Activated CD4-positive, alpha-beta T cell treated with anti-CD3 and anti-CD28 coated beads, Interleukin-2, amount 10 ng/mL, durations not matched to agents 24 days and 14 days (primary cell): Measurements from ENCODE around the gene GJD4. TPM values are rescaled to one million over a fixed set of nuclear protein-coding genes. Genes with fewer than 3 reads are reported as not detected.
A peak's percentile ranks its signal among the peaks of the same experiment; 100 is the strongest.

Source experiments
- DNase-seq: peaks from one replicate; pipeline ENCODE4 v3.0.0; 2022
- H3K27ac Mint-ChIP-seq: one replicate; pipeline ENCODE4 v1.8.0; 2022; ENCODE audit warnings: mild to moderate bottlenecking, mixed read lengths
- H3K27me3 Mint-ChIP-seq: one replicate; pipeline ENCODE4 v1.8.0; 2022; ENCODE audit warnings: mixed read lengths
- H3K36me3 Mint-ChIP-seq: one replicate; pipeline ENCODE4 v1.8.0; 2022; ENCODE audit warnings: low read depth, mild to moderate bottlenecking, mixed read lengths
- H3K4me1 Mint-ChIP-seq: one replicate; pipeline ENCODE4 v1.8.0; 2021; ENCODE audit warnings: mixed read lengths
- H3K4me3 Mint-ChIP-seq: one replicate; pipeline ENCODE4 v1.8.0; 2022; ENCODE audit warnings: mild to moderate bottlenecking, moderate library complexity, mixed read lengths
- H3K9me3 Mint-ChIP-seq: one replicate; pipeline ENCODE4 v1.8.0; 2021; ENCODE audit warnings: mixed read lengths
- intact Hi-C: fragments of 100-400 bp; cut with micrococcal nuclease; formaldehyde crosslinking; loops from one replicate; pipeline ENCODE4 v1.15.1; 2023
- total RNA-seq: library from RNA; stranded (reverse); gene quantifications from 2 replicates; pipeline ENCODE4 v1.2.3, GENCODE V29; 2022

GJD4 gene
- total RNA-seq, 1 donor from 2014 or later, result not detected

- Mint-ChIP-seq H3K4me1 (no peaks in the 10 kb centered on the region), H3K27me3 (no peaks in the 10 kb centered on the region), H3K27ac (no peak overlapping the region), H3K4me3 (no peak overlapping the region), H3K36me3 (no peaks in the 10 kb centered on the region), H3K9me3 (peaks cover 4% of the 10 kb centered on the region)
- intact Hi-C loops, result no loop called here
- no peak for DNase-seq
These were observed 19.1 kb upstream of the GJD4 start for GRCh38 chr10:35585903-35586535.

GRCh38 chr10:35588836-35589235 lies 16.3 kb upstream of the GJD4 start:
- Mint-ChIP-seq H3K4me3 (no peak overlapping the region), H3K27ac (no peak overlapping the region), H3K9me3 (peaks cover 4% of the 10 kb centered on the region), H3K36me3 (no peaks in the 10 kb centered on the region), H3K27me3 (no peaks in the 10 kb centered on the region), H3K4me1 (no peaks in the 10 kb centered on the region)
- intact Hi-C loops, result no loop called here
- no peak for DNase-seq

GRCh38 chr10:35592441-35592840 lies 12.7 kb upstream of the GJD4 start:
- Mint-ChIP-seq H3K4me1 (no peaks in the 10 kb centered on the region), H3K27me3 (no peaks in the 10 kb centered on the region), H3K4me3 (no peak overlapping the region), H3K9me3 (peaks cover 4% of the 10 kb centered on the region), H3K27ac (no peak overlapping the region), H3K36me3 (no peaks in the 10 kb centered on the region)
- intact Hi-C loops, result no loop called here
- DNase-seq, result no peak

- no peak overlapping the region for H3K27ac Mint-ChIP-seq
- DNase-seq, result no peak
- H3K4me1 Mint-ChIP-seq, result no peaks in the 10 kb centered on the region
- H3K4me3 Mint-ChIP-seq, result no peak overlapping the region
- no peaks in the 10 kb centered on the region for H3K27me3 Mint-ChIP-seq
- H3K36me3 Mint-ChIP-seq, result no peaks in the 10 kb centered on the region
- intact Hi-C loops, result no loop called here
- peaks cover 4% of the 10 kb centered on the region for H3K9me3 Mint-ChIP-seq
These were observed 10.7 kb upstream of the GJD4 start for GRCh38 chr10:35594115-35595079.

GRCh38 chr10:35595106-35595505 lies 10.0 kb upstream of the GJD4 start:
- peaks cover 4% of the 10 kb centered on the region for H3K9me3 Mint-ChIP-seq
- no peaks in the 10 kb centered on the region for H3K27me3 Mint-ChIP-seq
- intact Hi-C loops, result no loop called here
- no peak overlapping the region for H3K4me3 Mint-ChIP-seq
- no peak overlapping the region for H3K27ac Mint-ChIP-seq
- no peaks in the 10 kb centered on the region for H3K4me1 Mint-ChIP-seq
- no peak for DNase-seq
- H3K36me3 Mint-ChIP-seq, result no peaks in the 10 kb centered on the region

- no peak for DNase-seq
- peaks cover 2% of the 10 kb centered on the region for H3K27me3 Mint-ChIP-seq
- no peak overlapping the region for H3K4me3 Mint-ChIP-seq
- no peaks in the 10 kb centered on the region for H3K36me3 Mint-ChIP-seq
- H3K9me3 Mint-ChIP-seq, result no peaks in the 10 kb centered on the region
- H3K4me1 Mint-ChIP-seq, result no peaks in the 10 kb centered on the region
- intact Hi-C loops, result no loop called here
- H3K27ac Mint-ChIP-seq, result no peak overlapping the region
These were observed 6.8 kb upstream of the GJD4 start for GRCh38 chr10:35598379-35598778.

- no peak for DNase-seq
- no peak overlapping the region for H3K4me3 Mint-ChIP-seq
- no peak overlapping the region for H3K27ac Mint-ChIP-seq
- H3K27me3 Mint-ChIP-seq, result peaks cover 10% of the 10 kb centered on the region
- no peaks in the 10 kb centered on the region for H3K36me3 Mint-ChIP-seq
- H3K9me3 Mint-ChIP-seq, result no peaks in the 10 kb centered on the region
- no peaks in the 10 kb centered on the region for H3K4me1 Mint-ChIP-seq
- intact Hi-C loops, result no loop called here
These were observed 4.9 kb upstream of the GJD4 start for GRCh38 chr10:35600193-35600592.

- no peak overlapping the region for H3K27ac Mint-ChIP-seq
- peaks cover 38% of the 10 kb centered on the region for H3K27me3 Mint-ChIP-seq
- peaks cover 6% of the 10 kb centered on the region for H3K9me3 Mint-ChIP-seq
- H3K36me3 Mint-ChIP-seq, result no peaks in the 10 kb centered on the region
- no peak overlapping the region for H3K4me3 Mint-ChIP-seq
- DNase-seq, result no peak
- intact Hi-C loops, result no loop called here
- peaks cover 6% of the 10 kb centered on the region for H3K4me1 Mint-ChIP-seq
These were observed 1.3 kb downstream of the GJD4 start for GRCh38 chr10:35606430-35606829.

GRCh38 chr10:35607475-35608327 lies 2.6 kb downstream of the GJD4 start:
- H3K9me3 Mint-ChIP-seq, result peaks cover 6% of the 10 kb centered on the region
- peaks cover 46% of the 10 kb centered on the region for H3K27me3 Mint-ChIP-seq
- H3K4me1 Mint-ChIP-seq, result peaks cover 6% of the 10 kb centered on the region
- intact Hi-C loops, result no loop called here
- peak; percentile 60 for DNase-seq
- no peak overlapping the region for H3K27ac Mint-ChIP-seq
- peak overlapping the region; percentile 73 for H3K4me3 Mint-ChIP-seq
- no peaks in the 10 kb centered on the region for H3K36me3 Mint-ChIP-seq

- Mint-ChIP-seq H3K27ac (no peak overlapping the region), H3K4me3 (no peak overlapping the region), H3K27me3 (peaks cover 45% of the 10 kb centered on the region), H3K4me1 (peaks cover 6% of the 10 kb centered on the region), H3K36me3 (no peaks in the 10 kb centered on the region), H3K9me3 (peaks cover 6% of the 10 kb centered on the region)
- no peak for DNase-seq
- intact Hi-C loops, result no loop called here
These were observed 3.2 kb downstream of the GJD4 start for GRCh38 chr10:35608328-35608672.

- Mint-ChIP-seq H3K36me3 (no peaks in the 10 kb centered on the region), H3K27ac (no peak overlapping the region), H3K27me3 (peaks cover 27% of the 10 kb centered on the region), H3K9me3 (peaks cover 6% of the 10 kb centered on the region), H3K4me1 (peaks cover 6% of the 10 kb centered on the region), H3K4me3 (no peak overlapping the region)
- DNase-seq, result no peak
- intact Hi-C loops, result no loop called here
These were observed 6.6 kb downstream of the GJD4 start for GRCh38 chr10:35611750-35612149.

- no peak for DNase-seq
- H3K9me3 Mint-ChIP-seq, result peaks cover 6% of the 10 kb centered on the region
- H3K4me3 Mint-ChIP-seq, result no peak overlapping the region
- peaks cover 20% of the 10 kb centered on the region for H3K27me3 Mint-ChIP-seq
- H3K27ac Mint-ChIP-seq, result no peak overlapping the region
- no peaks in the 10 kb centered on the region for H3K36me3 Mint-ChIP-seq
- peaks cover under 1% of the 10 kb centered on the region for H3K4me1 Mint-ChIP-seq
- intact Hi-C loops, result no loop called here
These were observed 7.4 kb downstream of the GJD4 start for GRCh38 chr10:35612385-35613106.

- no peaks in the 10 kb centered on the region for H3K4me1 Mint-ChIP-seq
- peaks cover 6% of the 10 kb centered on the region for H3K9me3 Mint-ChIP-seq
- no peak for DNase-seq
- intact Hi-C loops, result no loop called here
- no peak overlapping the region for H3K4me3 Mint-ChIP-seq
- no peak overlapping the region for H3K27ac Mint-ChIP-seq
- no peaks in the 10 kb centered on the region for H3K36me3 Mint-ChIP-seq
- H3K27me3 Mint-ChIP-seq, result peaks cover 18% of the 10 kb centered on the region
These were observed 7.9 kb downstream of the GJD4 start for GRCh38 chr10:35613107-35613440.
